ENCODE measurements around the gene ANKRD10. TPM values are rescaled to one million over a fixed set of nuclear protein-coding genes. Genes with fewer than 3 reads are reported as not detected.

ANKRD10 gene
- total RNA-seq, 5 donors from 2014 or later (not counting 1 experiment from before 2014, with no cell fraction given): 93.7 to 133 (median 104) TPM

- Histone ChIP-seq H3K27me3 (replicated peaks in 1 of 2; ENCODE audit: control insufficient read depth in 2 of 2, extremely low read depth in 1 of 2, insufficient read depth in 2 of 2, low read length in 1 of 2) (peaks cover 0 to 10% of the 10 kb centered on the region in 2 experiments), H3K4me3 (ENCODE audit: control insufficient read depth in 1 of 2, extremely low read depth in 1 of 2, low read length in 1 of 2) (no peak overlapping the region), H3K9me3 (no peaks in the 10 kb centered on the region), H3K36me3 (ENCODE audit: control insufficient read depth in 2 of 2, extremely low read depth in 1 of 2, insufficient read depth in 1 of 2, low read length in 1 of 2) (no peaks in the 10 kb centered on the region), H3K4me1 (ENCODE audit: control insufficient read depth in 1 of 2, extremely low read depth in 1 of 2, insufficient read depth in 2 of 2, low read length in 2 of 2) (peaks cover 0 to 12% of the 10 kb centered on the region in 2 experiments), H3K27ac (ENCODE audit: low read length) (no peak overlapping the region)
- ChIA-PET CTCF (no interaction called here), POLR2A (no interaction called here)
- Mint-ChIP-seq H3K36me3 (no peaks in the 10 kb centered on the region), H3K4me1 (peaks cover 7 to 10% (median 9%) of the 10 kb centered on the region in 3 donors), H3K27me3 (peaks cover 3 to 5% of the 10 kb centered on the region in 2 donors), H3K27ac (no peak overlapping the region), H3K9me3 (peaks cover 0 to 5% (median 3%) of the 10 kb centered on the region in 3 donors), H3K4me3 (no peak overlapping the region)
- ATAC-seq (replicated peaks in 1 of 4) (no peak), DNase-seq (no peak)
- 92% methylated on average over 3 of the region's 6 CpGs for WGBS (ENCODE audit: insufficient coverage)
Measured at GRCh38 chr13:110855363-110855762, 59.5 kb downstream of the ANKRD10 start.

- Mint-ChIP-seq H3K27ac (no peak overlapping the region), H3K27me3 (peaks cover 8 to 10% of the 10 kb centered on the region in 2 donors), H3K9me3 (peaks cover 0 to 5% (median 3%) of the 10 kb centered on the region in 3 donors), H3K4me1 (peaks cover 7 to 10% (median 9%) of the 10 kb centered on the region in 3 donors), H3K4me3 (no peak overlapping the region), H3K36me3 (no peaks in the 10 kb centered on the region)
- WGBS (ENCODE audit: insufficient coverage): 96% methylated on average over 7 of the region's 7 CpGs
- H3K4me3 ChIP-seq (ENCODE audit: control insufficient read depth in 1 of 2, extremely low read depth in 1 of 2, low read length in 1 of 2): no peak overlapping the region
- H3K9me3 ChIP-seq: no peaks in the 10 kb centered on the region
- H3K27me3 ChIP-seq (replicated peaks in 1 of 2; ENCODE audit: control insufficient read depth in 2 of 2, extremely low read depth in 1 of 2, insufficient read depth in 2 of 2, low read length in 1 of 2): peaks cover 0 to 10% of the 10 kb centered on the region in 2 experiments
- ATAC-seq (replicated peaks in 1 of 4) (no peak), DNase-seq (no peak)
- no peak overlapping the region for H3K27ac ChIP-seq (ENCODE audit: low read length)
- ChIA-PET CTCF (no interaction called here), POLR2A (no interaction called here)
- no peaks in the 10 kb centered on the region for H3K36me3 ChIP-seq (ENCODE audit: control insufficient read depth in 2 of 2, extremely low read depth in 1 of 2, insufficient read depth in 1 of 2, low read length in 1 of 2)
- peaks cover 0 to 12% of the 10 kb centered on the region in 2 experiments for H3K4me1 ChIP-seq (ENCODE audit: control insufficient read depth in 1 of 2, extremely low read depth in 1 of 2, insufficient read depth in 2 of 2, low read length in 2 of 2)
Measured at GRCh38 chr13:110854866-110855265, 60.0 kb downstream of the ANKRD10 start.

GRCh38 chr13:110853235-110853721, 61.6 kb downstream of the ANKRD10 start:
- peaks cover 10 to 11% of the 10 kb centered on the region in 2 donors for H3K27me3 Mint-ChIP-seq
- H3K4me1 ChIP-seq (ENCODE audit: control insufficient read depth in 1 of 2, extremely low read depth in 1 of 2, insufficient read depth in 2 of 2, low read length in 2 of 2): peaks cover 0 to 12% of the 10 kb centered on the region in 2 experiments
- ChIA-PET CTCF (no interaction called here), POLR2A (no interaction called here)
- no peaks in the 10 kb centered on the region for H3K36me3 ChIP-seq (ENCODE audit: control insufficient read depth in 2 of 2, extremely low read depth in 1 of 2, insufficient read depth in 1 of 2, low read length in 1 of 2)
- H3K9me3 Mint-ChIP-seq: peaks cover 0 to 5% (median 3%) of the 10 kb centered on the region in 3 donors
- H3K36me3 Mint-ChIP-seq: no peaks in the 10 kb centered on the region
- H3K27ac Mint-ChIP-seq: no peak overlapping the region
- H3K4me1 Mint-ChIP-seq: peaks cover 7 to 10% (median 9%) of the 10 kb centered on the region in 3 donors
- H3K4me3 ChIP-seq (ENCODE audit: control insufficient read depth in 1 of 2, extremely low read depth in 1 of 2, low read length in 1 of 2): no peak overlapping the region
- ATAC-seq (replicated peaks in 1 of 4) (no peak), DNase-seq (no peak)
- no peak overlapping the region for H3K27ac ChIP-seq (ENCODE audit: low read length)
- H3K9me3 ChIP-seq: no peaks in the 10 kb centered on the region
- H3K27me3 ChIP-seq (replicated peaks in 1 of 2; ENCODE audit: control insufficient read depth in 2 of 2, extremely low read depth in 1 of 2, insufficient read depth in 2 of 2, low read length in 1 of 2): peaks cover 0 to 10% of the 10 kb centered on the region in 2 experiments
- H3K4me3 Mint-ChIP-seq: no peak overlapping the region
- 94% methylated on average over 15 of the region's 20 CpGs for WGBS (ENCODE audit: insufficient coverage)

GRCh38 chr13:110850840-110851239, 64.0 kb downstream of the ANKRD10 start:
- H3K27me3 ChIP-seq (replicated peaks in 1 of 2; ENCODE audit: control insufficient read depth in 2 of 2, extremely low read depth in 1 of 2, insufficient read depth in 2 of 2, low read length in 1 of 2): peaks cover 0 to 20% of the 10 kb centered on the region in 2 experiments
- no peak overlapping the region for H3K27ac ChIP-seq (ENCODE audit: low read length)
- no peak overlapping the region for H3K4me3 Mint-ChIP-seq
- H3K36me3 Mint-ChIP-seq: no peaks in the 10 kb centered on the region
- no peaks in the 10 kb centered on the region for H3K9me3 ChIP-seq
- no peaks in the 10 kb centered on the region for H3K4me1 Mint-ChIP-seq
- H3K27ac Mint-ChIP-seq: no peak overlapping the region
- H3K4me3 ChIP-seq (ENCODE audit: control insufficient read depth in 1 of 2, extremely low read depth in 1 of 2, low read length in 1 of 2): no peak overlapping the region
- H3K4me1 ChIP-seq (ENCODE audit: control insufficient read depth in 1 of 2, extremely low read depth in 1 of 2, insufficient read depth in 2 of 2, low read length in 2 of 2): no peaks in the 10 kb centered on the region
- ATAC-seq (replicated peaks in 1 of 4) (no peak), DNase-seq (no peak)
- no peaks in the 10 kb centered on the region for H3K36me3 ChIP-seq (ENCODE audit: control insufficient read depth in 2 of 2, extremely low read depth in 1 of 2, insufficient read depth in 1 of 2, low read length in 1 of 2)
- WGBS (ENCODE audit: insufficient coverage): 91% methylated on average over 7 of the region's 11 CpGs
- ChIA-PET CTCF (no interaction called here), POLR2A (no interaction called here)
- no peaks in the 10 kb centered on the region for H3K9me3 Mint-ChIP-seq
- H3K27me3 Mint-ChIP-seq: peaks cover 10 to 19% of the 10 kb centered on the region in 2 donors

- H3K27ac ChIP-seq (ENCODE audit: low read length): no peak overlapping the region
- H3K27ac Mint-ChIP-seq: no peak overlapping the region
- ChIA-PET POLR2A (interaction anchor here in 1 of 2 donors (0.6 kb wide), 1 partner anchor 237 kb away, joined by 4 read pairs; no protein-coding TSS in a partner anchor), CTCF (no interaction called here)
- peaks cover 10 to 25% of the 10 kb centered on the region in 2 donors for H3K27me3 Mint-ChIP-seq
- no peaks in the 10 kb centered on the region for H3K4me1 ChIP-seq (ENCODE audit: control insufficient read depth in 1 of 2, extremely low read depth in 1 of 2, insufficient read depth in 2 of 2, low read length in 2 of 2)
- H3K36me3 ChIP-seq (ENCODE audit: control insufficient read depth in 2 of 2, extremely low read depth in 1 of 2, insufficient read depth in 1 of 2, low read length in 1 of 2): no peaks in the 10 kb centered on the region
- H3K36me3 Mint-ChIP-seq: no peaks in the 10 kb centered on the region
- WGBS (ENCODE audit: insufficient coverage): 100% methylated on average over 1 of the region's 4 CpGs
- no peak overlapping the region for H3K4me3 Mint-ChIP-seq
- H3K9me3 Mint-ChIP-seq: no peaks in the 10 kb centered on the region
- no peak for DNase-seq
- no peak for ATAC-seq (replicated peaks in 1 of 4)
- no peak overlapping the region for H3K4me3 ChIP-seq (ENCODE audit: control insufficient read depth in 1 of 2, extremely low read depth in 1 of 2, low read length in 1 of 2)
- no peaks in the 10 kb centered on the region for H3K9me3 ChIP-seq
- H3K4me1 Mint-ChIP-seq: no peaks in the 10 kb centered on the region
- H3K27me3 ChIP-seq (replicated peaks in 1 of 2; ENCODE audit: control insufficient read depth in 2 of 2, extremely low read depth in 1 of 2, insufficient read depth in 2 of 2, low read length in 1 of 2): peaks cover 0 to 19% of the 10 kb centered on the region in 2 experiments
Measured at GRCh38 chr13:110850006-110850405, 64.9 kb downstream of the ANKRD10 start.

GRCh38 chr13:110845520-110845919, 69.3 kb downstream of the ANKRD10 start:
- no peak overlapping the region for H3K4me3 ChIP-seq (ENCODE audit: control insufficient read depth in 1 of 2, extremely low read depth in 1 of 2, low read length in 1 of 2)
- H3K27ac ChIP-seq (ENCODE audit: low read length): no peak overlapping the region
- H3K4me1 ChIP-seq (ENCODE audit: control insufficient read depth in 1 of 2, extremely low read depth in 1 of 2, insufficient read depth in 2 of 2, low read length in 2 of 2): no peaks in the 10 kb centered on the region
- H3K9me3 ChIP-seq: no peaks in the 10 kb centered on the region
- ChIA-PET CTCF (no interaction called here), POLR2A (interaction anchor here in 1 of 2 donors (0.6 kb wide), 1 partner anchor 111 kb away, joined by 3 read pairs; no protein-coding TSS in a partner anchor)
- H3K9me3 Mint-ChIP-seq: peaks cover 0 to 3% (median 0%) of the 10 kb centered on the region in 3 donors
- peaks cover 3 to 25% of the 10 kb centered on the region in 2 experiments for H3K27me3 ChIP-seq (replicated peaks in 1 of 2; ENCODE audit: control insufficient read depth in 2 of 2, extremely low read depth in 1 of 2, insufficient read depth in 2 of 2, low read length in 1 of 2)
- H3K27me3 Mint-ChIP-seq: peaks cover 27 to 49% of the 10 kb centered on the region in 2 donors
- H3K36me3 ChIP-seq (ENCODE audit: control insufficient read depth in 2 of 2, extremely low read depth in 1 of 2, insufficient read depth in 1 of 2, low read length in 1 of 2): no peaks in the 10 kb centered on the region
- no peak overlapping the region for H3K4me3 Mint-ChIP-seq
- WGBS (ENCODE audit: insufficient coverage): no CpG with 5 or more reads among the region's 3 CpGs
- no peak for ATAC-seq (replicated peaks in 1 of 4)
- no peaks in the 10 kb centered on the region for H3K4me1 Mint-ChIP-seq
- H3K36me3 Mint-ChIP-seq: peaks cover 6% of the 10 kb centered on the region
- H3K27ac Mint-ChIP-seq: no peak overlapping the region
- DNase-seq: no peak

All from T-cell (primary cell).